HG03558 (cell line): ENCODE measurements around the gene KRTAP10-9.
"Not testable (repeated sequence)": the region's sequence is repeated elsewhere in the genome, so short reads cannot be mapped to it uniquely, and the experiment has no call there.

ENCODE experiments used
- ATAC-seq: cut with Tn5 transposase; IDR thresholded peaks from one replicate; pipeline ENCODE4 v1.9.1; 2021; ENCODE audit warnings: moderate number of reproducible peaks; ENCODE audit not compliant: unreplicated experiment; ENCODE audit errors: extremely low read depth

Gene KRTAP10-9

DNA sequence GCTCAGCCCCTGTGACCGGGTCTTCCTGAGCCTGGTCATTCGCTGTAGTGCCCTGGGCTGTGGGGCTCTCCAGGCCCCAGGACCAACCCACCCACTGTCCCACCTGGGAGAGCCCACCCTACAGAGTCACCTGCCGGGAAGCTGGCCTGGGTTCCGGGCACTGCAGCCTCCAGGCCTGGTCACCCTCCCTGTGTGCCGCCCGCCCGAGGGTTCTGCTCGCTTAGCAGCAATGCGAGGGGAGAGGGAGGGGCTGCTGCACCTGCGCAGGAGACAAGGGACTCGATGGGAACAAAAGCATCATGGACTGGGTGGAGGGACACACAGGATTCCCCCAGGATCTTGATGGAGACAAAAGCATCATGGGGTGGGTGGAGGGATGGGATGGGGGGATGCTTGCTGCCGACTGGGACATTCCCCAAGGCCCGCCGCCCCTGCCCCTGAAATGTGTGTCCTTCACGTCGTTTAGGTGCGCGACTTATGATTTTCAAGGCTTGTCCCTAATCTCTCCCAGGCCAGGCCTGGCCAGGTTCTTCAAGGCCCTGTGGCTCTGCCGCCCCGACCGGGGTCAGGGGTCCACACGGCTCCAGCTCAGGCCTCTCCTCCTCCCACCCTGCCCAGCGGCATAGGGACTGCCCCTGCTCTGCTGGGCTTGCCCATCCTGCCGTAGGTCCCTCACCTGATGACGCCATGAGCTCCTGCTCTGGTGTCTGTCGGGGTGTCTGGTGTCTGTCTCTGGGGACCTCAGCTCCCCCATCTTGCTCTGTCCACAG is 13.3 kb upstream of the KRTAP10-9 start:
- no peak for ATAC-seq

DNA sequence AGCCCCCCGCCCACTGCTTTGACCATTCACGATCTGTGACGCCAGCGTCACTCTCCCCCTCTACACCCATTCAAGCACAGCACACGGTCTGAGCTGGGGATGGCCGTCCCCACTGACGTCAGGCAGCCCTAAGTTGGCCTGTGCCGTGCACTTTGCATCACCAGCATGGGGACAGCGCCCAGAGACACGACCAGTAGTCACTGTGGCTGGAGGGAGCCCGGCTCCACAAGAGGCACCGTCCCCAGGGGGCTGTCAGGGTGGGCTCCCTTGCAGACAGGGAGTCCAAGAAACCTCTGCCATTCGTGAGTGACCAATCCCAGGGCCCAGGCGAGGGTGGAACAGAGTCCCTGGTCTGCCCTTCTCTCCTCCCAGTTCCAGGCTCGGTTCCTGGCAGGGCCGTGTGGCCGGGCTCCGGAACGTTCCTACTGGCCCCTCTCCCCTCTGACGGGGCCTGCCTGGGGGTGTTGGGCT is 12.7 kb upstream of the KRTAP10-9 start:
- ATAC-seq: no peak

DNA sequence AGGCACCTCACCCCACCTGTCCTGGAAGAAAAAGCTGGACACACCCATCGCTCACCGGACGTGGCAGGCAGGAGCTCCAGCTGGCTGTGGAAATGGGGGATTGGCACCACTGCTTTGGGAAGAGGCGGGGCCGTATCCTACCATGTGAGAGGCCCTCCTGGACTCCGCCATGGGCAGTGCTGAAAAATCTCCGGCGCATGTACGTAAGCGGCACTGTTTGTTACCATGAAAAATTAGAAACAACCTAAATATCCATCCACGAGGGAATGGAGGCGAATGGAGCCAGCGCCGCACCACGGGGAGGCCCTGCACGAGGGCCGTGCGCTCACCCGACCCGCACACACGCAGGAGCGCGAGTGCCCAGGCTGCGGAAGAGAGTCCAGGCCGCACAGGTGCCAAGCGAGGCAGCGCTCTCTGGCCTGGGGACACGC is 11.9 kb upstream of the KRTAP10-9 start:
- ATAC-seq: no peak

- ATAC-seq: no peak
Observed at GRCh38 chr21:44615466-44615865, 11.4 kb upstream of the KRTAP10-9 start.

- ATAC-seq: no peak
Observed at GRCh38 chr21:44615911-44616590, 10.8 kb upstream of the KRTAP10-9 start.

DNA sequence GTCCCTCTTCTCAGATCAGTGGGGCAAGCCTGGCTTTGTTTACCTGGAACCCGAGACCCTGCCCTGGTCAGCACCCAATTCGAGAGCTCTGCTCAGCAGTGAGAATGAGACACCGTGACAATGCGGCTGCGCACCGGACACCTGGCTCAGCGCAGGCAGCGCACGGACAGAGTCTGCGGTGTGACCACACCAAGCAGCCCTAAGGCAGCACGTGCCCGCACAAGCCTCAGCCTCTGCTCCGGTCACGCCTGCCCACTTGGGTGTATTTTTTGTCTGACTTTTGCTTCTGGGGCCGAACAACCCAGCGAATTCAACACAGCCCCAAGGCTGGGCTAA is 10.3 kb upstream of the KRTAP10-9 start:
- ATAC-seq: no peak

- no peak for ATAC-seq
Observed at GRCh38 chr21:44617071-44617501, 9.8 kb upstream of the KRTAP10-9 start.

GRCh38 chr21:44618504-44618903 is 8.4 kb upstream of the KRTAP10-9 start:
- ATAC-seq: no peak

- ATAC-seq: no peak
Observed at GRCh38 chr21:44618909-44619308, 8.0 kb upstream of the KRTAP10-9 start.

DNA sequence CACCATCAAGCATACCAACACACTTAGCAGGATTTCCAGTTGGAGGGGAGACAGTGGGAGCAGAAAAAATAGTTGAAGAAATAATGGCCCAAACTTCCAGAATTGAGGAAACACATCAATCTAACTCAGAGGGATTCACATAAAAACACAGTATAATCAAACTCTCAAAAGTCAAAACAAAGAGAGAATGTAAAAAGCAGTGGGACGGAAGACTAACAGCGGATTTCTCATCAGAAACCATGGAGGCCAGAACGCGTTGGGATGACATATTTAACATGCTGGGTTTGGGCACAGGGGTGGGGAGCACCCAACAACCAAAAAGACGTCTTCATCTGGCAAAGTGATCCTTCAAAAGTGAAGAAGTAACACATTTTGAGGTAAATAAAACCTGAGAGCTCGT is 7.0 kb upstream of the KRTAP10-9 start:
- no peak for ATAC-seq

GRCh38 chr21:44623575-44623974 is 3.3 kb upstream of the KRTAP10-9 start:
- ATAC-seq: no peak

DNA sequence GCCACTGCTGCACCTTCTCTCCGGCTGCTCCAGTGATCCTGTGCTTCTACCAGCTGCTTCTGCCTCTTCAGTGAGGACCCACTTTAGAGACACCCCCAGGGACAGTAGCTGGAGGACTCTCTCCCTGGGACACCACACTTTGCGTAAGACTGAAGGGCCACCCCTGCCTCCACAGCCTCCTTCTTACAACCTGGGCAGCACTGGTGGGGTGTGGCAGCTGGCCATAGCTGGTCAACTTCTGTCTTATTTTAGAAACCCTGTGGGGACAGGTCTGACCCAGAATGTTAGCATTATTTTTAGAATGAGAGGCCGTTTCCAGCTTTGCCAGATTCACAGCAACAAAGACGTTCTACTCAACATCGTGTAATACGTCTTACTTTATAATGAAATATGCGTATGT is 1.1 kb upstream of the KRTAP10-9 start:
- no peak for ATAC-seq

GRCh38 chr21:44626262-44626661 is 631 bp upstream of the KRTAP10-9 start:
- no peak for ATAC-seq

- ATAC-seq: not testable (repeated sequence)
Observed at GRCh38 chr21:44627181-44627822, 409 bp downstream of the KRTAP10-9 start.

DNA sequence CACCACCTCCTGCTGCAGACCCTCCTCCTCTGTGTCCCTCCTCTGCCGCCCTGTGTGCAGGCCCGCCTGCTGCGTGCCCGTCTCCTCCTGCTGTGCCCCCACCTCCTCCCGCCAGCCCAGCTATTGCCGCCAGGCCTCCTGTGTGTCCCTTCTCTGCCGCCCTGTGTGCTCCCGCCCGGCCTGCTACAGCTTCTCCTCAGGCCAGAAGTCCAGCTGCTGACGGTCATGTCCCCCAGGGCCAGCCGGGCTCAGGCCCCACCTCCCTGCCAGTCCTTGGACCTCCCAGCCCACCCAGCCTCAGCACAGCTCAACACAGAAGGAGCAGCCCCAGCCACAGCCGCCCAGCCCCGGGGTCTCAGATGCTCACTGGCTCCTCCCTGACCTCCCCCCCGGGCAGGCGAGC is 939 bp downstream of the KRTAP10-9 start:
- not testable (repeated sequence) for ATAC-seq

DNA sequence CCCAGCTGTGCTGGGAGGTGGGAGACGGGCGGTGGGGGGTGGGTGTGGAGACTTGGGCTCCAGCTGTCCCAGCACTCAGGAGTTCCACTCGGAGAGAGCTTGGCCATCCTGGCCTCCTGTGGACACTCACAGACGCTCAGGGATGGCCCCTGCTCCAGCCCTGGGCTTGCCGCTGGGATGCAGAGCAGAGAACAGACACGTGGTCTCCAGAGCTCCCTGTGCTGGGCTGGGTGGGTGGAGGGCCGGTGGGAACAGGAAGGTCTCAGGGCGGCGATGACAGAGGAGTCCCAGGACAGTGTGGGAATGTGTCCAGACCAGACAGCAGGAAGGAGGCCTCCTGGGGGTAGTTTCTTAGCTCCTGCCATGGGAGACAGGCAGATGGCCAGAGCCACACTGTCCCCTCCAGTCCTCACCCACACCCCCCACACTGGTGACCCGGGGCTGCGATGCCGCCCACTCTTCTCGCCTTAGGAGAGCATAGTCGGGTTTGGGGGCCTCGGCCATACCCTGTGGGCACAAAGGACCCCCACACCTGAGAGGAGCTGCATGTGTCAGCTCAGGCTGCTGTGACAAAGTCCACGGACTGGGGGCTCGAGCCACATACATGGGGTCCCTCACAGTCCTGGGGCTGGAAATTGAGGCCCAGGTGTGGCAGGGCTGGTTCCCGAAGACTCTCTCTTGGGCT is 2.0 kb downstream of the KRTAP10-9 start:
- no peak for ATAC-seq

GRCh38 chr21:44630440-44630839 is 3.5 kb downstream of the KRTAP10-9 start:
- no peak for ATAC-seq

DNA sequence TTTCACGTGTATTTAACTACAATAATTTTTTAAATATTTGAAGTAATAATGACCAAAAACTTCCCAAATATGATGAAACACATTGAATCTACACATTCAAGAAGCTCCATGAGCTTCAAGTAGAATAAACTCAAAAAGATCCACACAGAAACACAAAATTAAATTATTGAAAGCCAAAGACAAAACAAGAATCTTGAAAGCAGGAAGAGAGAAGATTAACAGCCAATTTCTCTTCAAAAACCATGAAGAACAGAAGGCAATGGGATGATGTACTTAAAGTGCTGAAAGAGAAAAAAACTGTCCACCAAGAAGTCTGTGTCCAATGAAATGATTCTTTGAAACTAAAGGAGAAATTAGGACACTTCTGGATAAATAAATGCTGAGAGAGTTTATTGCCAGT is 5.2 kb downstream of the KRTAP10-9 start:
- no peak for ATAC-seq

GRCh38 chr21:44636209-44637017 is 9.5 kb downstream of the KRTAP10-9 start:
- ATAC-seq: no peak
